AG08395 (cell line): ENCODE data around the gene PPP6R2.

Source experiments
- DNase-seq: peaks from one replicate; pipeline ENCODE4 v3.0.0; 2012; ENCODE audit warnings: mixed read lengths, low spot score

The PPP6R2 gene

GRCh38 chr22:50342651-50343540 is at the start of gene PPP6R2:
PPP6R2 (plus strand) TSS chr22:50343327; CDS start chr22:50393909, 50,582 bp downstream.
- peak; percentile 88 for DNase-seq

- DNase-seq, result peak; percentile 89
These were observed 49.4 kb upstream of the PPP6R2 start for GRCh38 chr22:50293441-50294318.

GRCh38 chr22:50294319-50294656 is 48.8 kb upstream of the PPP6R2 start:
- no peak for DNase-seq

- DNase-seq, result no peak
These were observed 46.3 kb upstream of the PPP6R2 start for GRCh38 chr22:50296658-50297490.

GRCh38 chr22:50297510-50298265 is 45.4 kb upstream of the PPP6R2 start:
- no peak for DNase-seq

GRCh38 chr22:50298266-50298637 is 44.9 kb upstream of the PPP6R2 start:
- no peak for DNase-seq

- DNase-seq, result peak; percentile 57
These were observed 44.0 kb upstream of the PPP6R2 start for GRCh38 chr22:50298937-50299784.

GRCh38 chr22:50299785-50300619 is 43.1 kb upstream of the PPP6R2 start:
- no peak for DNase-seq

GRCh38 chr22:50300620-50301257 is 42.4 kb upstream of the PPP6R2 start:
- DNase-seq, result no peak

GRCh38 chr22:50301581-50301991 is 41.5 kb upstream of the PPP6R2 start:
- DNase-seq, result no peak

GRCh38 chr22:50302041-50302541 is 41.0 kb upstream of the PPP6R2 start:
- no peak for DNase-seq

GRCh38 chr22:50302564-50302963 is 40.6 kb upstream of the PPP6R2 start:
- no peak for DNase-seq

GRCh38 chr22:50303515-50303847 is 39.6 kb upstream of the PPP6R2 start:
- DNase-seq, result no peak

GRCh38 chr22:50303848-50304527 is 39.1 kb upstream of the PPP6R2 start:
- DNase-seq, result no peak

GRCh38 chr22:50304528-50305392 is 38.4 kb upstream of the PPP6R2 start:
- no peak for DNase-seq

GRCh38 chr22:50305393-50305922 is 37.7 kb upstream of the PPP6R2 start:
- DNase-seq, result no peak
